Endothelial cell of umbilical vein (primary cell): ENCODE data around the gene OLFM2. TPM values are rescaled to one million over a fixed set of nuclear protein-coding genes. Genes with fewer than 3 reads are reported as not detected.

Experiments used
- BruUV-seq: library from RNA; stranded (reverse); fragments of 400-500 nt; replicated peaks from 2 replicates; lab custom pipeline; 2021; lab: Mats Ljungman, UMichigan
- CTCF ChIA-PET: fragments of 300-600, 350-600 bp; sonication (Branson Sonifier 250); formaldehyde crosslinking; loops from one replicate; lab custom pipeline; 2021; ENCODE audit warnings: antibody characterized with exemption, inconsistent platforms; lab: Charles Lee
- POLR2A ChIA-PET: fragments of 300-600, 350-600 bp; sonication (Branson Sonifier 250); formaldehyde crosslinking; loops from one replicate; lab custom pipeline; 2021; ENCODE audit warnings: antibody characterized with exemption, inconsistent platforms; lab: Charles Lee
- DNase-seq: peaks from one replicate; pipeline ENCODE4 v3.0.0-alpha.2; 2011; ENCODE audit warnings: low read depth, low spot score
- FAIRE-seq: peaks from 2 replicates; lab custom pipeline; 2011; peaks lifted over from hg19 to GRCh38; lab: Jason Lieb, UNC
- H2AFZ ChIP-seq: 2 replicates; pipeline ENCODE4 v1.6.0; 2012; ENCODE audit warnings: low read depth, low read length, control low read depth, inconsistent platforms
- H3K27ac ChIP-seq: 2 replicates; pipeline ENCODE4 v1.5.1; 2011; ENCODE audit warnings: low read depth, mild to moderate bottlenecking, control low read depth, low read length, moderate library complexity; ENCODE audit not compliant: insufficient read depth
- H3K27me3 ChIP-seq, 2 experiments: 2 replicates each; pipeline versions ENCODE4 v1.6.0 to v1.6.1; 2011; ENCODE audit warnings: low read length in 2 of 2, mixed read lengths in 1 of 2; ENCODE audit not compliant: control insufficient read depth in 2 of 2, insufficient read depth in 2 of 2
- H3K36me3 ChIP-seq, 2 experiments: 2 replicates in 1 of 2; 3 replicates in 1 of 2; pipeline ENCODE4 v1.5.1; 2011; ENCODE audit warnings: low read length in 2 of 2, mild to moderate bottlenecking in 1 of 2, moderate library complexity in 1 of 2; ENCODE audit not compliant: control insufficient read depth in 2 of 2, insufficient read depth in 2 of 2; ENCODE audit errors: extremely low read depth in 1 of 2
- H3K4me1 ChIP-seq: 3 replicates; pipeline ENCODE4 v1.5.1; 2011; ENCODE audit warnings: mild to moderate bottlenecking, low read length; ENCODE audit not compliant: control insufficient read depth, insufficient read depth; ENCODE audit errors: extremely low read depth
- H3K4me2 ChIP-seq: 2 replicates; pipeline ENCODE4 v1.6.1; 2011; ENCODE audit warnings: low read length, control low read depth, mixed read lengths; ENCODE audit not compliant: insufficient read depth
- H3K4me3 ChIP-seq, 3 experiments: fragments of 200-600 bp in 1 of 3; sonication (generic), shearing (Covaris generic) in 1 of 3; replicated peaks in 1 of 3; 2 replicates each; pipeline ENCODE4 v1.5.1; 2011 to 2016; ENCODE audit warnings: control low read depth in 3 of 3, low read length in 3 of 3, mild to moderate bottlenecking in 2 of 3, inconsistent platforms in 1 of 3, low read depth in 1 of 3, moderate library complexity in 1 of 3; ENCODE audit not compliant: insufficient read depth in 1 of 3
- H3K79me2 ChIP-seq: 2 replicates; pipeline ENCODE4 v1.6.0; 2012; ENCODE audit warnings: low read length, inconsistent platforms; ENCODE audit not compliant: control insufficient read depth, insufficient read depth
- H3K9ac ChIP-seq: replicated peaks from 2 replicates; pipeline ENCODE3; 2011; ENCODE audit warnings: low read length, control low read depth; ENCODE audit not compliant: insufficient read depth; ENCODE audit errors: extremely low read depth
- H3K9me1 ChIP-seq: replicated peaks from 3 replicates; pipeline ENCODE4 v1.6.0; 2011; ENCODE audit warnings: mild to moderate bottlenecking, low read length; ENCODE audit not compliant: control insufficient read depth, insufficient read depth; ENCODE audit errors: extremely low read depth
- H3K9me3 ChIP-seq: replicated peaks from 2 replicates; pipeline ENCODE4 v1.5.1; 2012; ENCODE audit warnings: low read length, inconsistent platforms; ENCODE audit not compliant: control insufficient read depth, insufficient read depth
- H4K20me1 ChIP-seq: replicated peaks from 2 replicates; pipeline ENCODE3; 2011; ENCODE audit warnings: mild to moderate bottlenecking, low read length; ENCODE audit not compliant: control insufficient read depth, insufficient read depth; ENCODE audit errors: extremely low read depth
- CTCF ChIP-seq, 2 donors: IDR thresholded peaks; 1 replicate in 1 of 2; 2 replicates in 1 of 2; pipeline ENCODE4 v1.5.1; 2011; ENCODE audit warnings: low read length in 2 of 2, mild to moderate bottlenecking in 2 of 2, moderate library complexity in 2 of 2, control low read depth in 1 of 2, inconsistent platforms in 1 of 2, low read depth in 1 of 2; ENCODE audit not compliant: insufficient read depth in 1 of 2; ENCODE audit errors: extremely low read depth in 1 of 2
- EZH2 ChIP-seq: IDR thresholded peaks from 2 replicates; pipeline ENCODE4 v1.6.1; 2012; ENCODE audit warnings: borderline replicate concordance, low read depth, mild to moderate bottlenecking, moderate library complexity, low read length, inconsistent platforms; ENCODE audit not compliant: severe bottlenecking
- FOS ChIP-seq: IDR thresholded peaks from 2 replicates; pipeline ENCODE4 v1.6.1; 2011; ENCODE audit warnings: mild to moderate bottlenecking, low read length, moderate library complexity, borderline replicate concordance; ENCODE audit not compliant: insufficient read depth
- GATA2 ChIP-seq: IDR thresholded peaks from 2 replicates; pipeline ENCODE4 v1.7.0; 2011; ENCODE audit warnings: low read depth, mild to moderate bottlenecking, moderate library complexity, mixed read lengths, low read length; ENCODE audit not compliant: insufficient read length, insufficient read depth
- JUN ChIP-seq: IDR thresholded peaks from 2 replicates; pipeline ENCODE4 v1.6.1; 2011; ENCODE audit warnings: borderline replicate concordance, low read depth; ENCODE audit not compliant: insufficient read length, insufficient read depth
- MAX ChIP-seq: IDR thresholded peaks from 2 replicates; pipeline ENCODE4 v1.6.1; 2011; ENCODE audit not compliant: insufficient read depth, insufficient read length
- MYC ChIP-seq: IDR thresholded peaks from one replicate; pipeline ENCODE4 v1.6.1; 2011; ENCODE audit warnings: mild to moderate bottlenecking, low read depth, low read length
- POLR2A ChIP-seq: IDR thresholded peaks from 2 replicates; pipeline ENCODE4 v1.6.1; 2012; ENCODE audit warnings: low read depth, mild to moderate bottlenecking, control low read depth, low read length
- POLR2AphosphoS5 ChIP-seq: IDR thresholded peaks from 2 replicates; pipeline ENCODE4 v1.6.1; 2012; ENCODE audit warnings: low read depth, mild to moderate bottlenecking, control low read depth, low read length, moderate library complexity; ENCODE audit not compliant: insufficient read depth
- dilution Hi-C: fragments of 300-500 bp; cut with MboI; formaldehyde crosslinking; loops from one replicate; pipeline ENCODE4 v1.15.0; 2019; ENCODE audit warnings: low sequenced_read_pairs; ENCODE audit not compliant: extremely low pct_ligation_motif_present
- intact Hi-C: fragments of 100-400 bp; cut with micrococcal nuclease; formaldehyde crosslinking; loops from one replicate; pipeline ENCODE4 v1.10.0; 2022
- polyA plus RNA-seq, 4 experiments: library from polyadenylated mRNA; depleted of rRNA in 3 of 4; stranded (reverse) in 3 of 4; unstranded in 1 of 4; fragments of >200 nt; gene quantifications; 2 replicates each; pipeline versions ENCODE4 v1.2.1 to v1.2.3, GENCODE V29; 2011 to 2012; ENCODE audit warnings: missing spikeins in 1 of 4
- total RNA-seq: library from RNA; stranded (reverse); gene quantifications from 2 replicates; pipeline ENCODE4 v1.2.3, GENCODE V29; 2021

The OLFM2 gene
- total and polyA plus RNA-seq, 2 donors (not counting 3 experiments of a cell fraction or from before 2014, with no cell fraction given): 0.91 to 1.9 TPM

GRCh38 chr19:9854282-9854846, 82.0 kb downstream of the OLFM2 start:
- H3K9me1 ChIP-seq: no peaks in the 10 kb centered on the region
- ChIA-PET POLR2A (no interaction called here), CTCF (no interaction called here)
- peaks cover 0 to 2% of the 10 kb centered on the region in 2 experiments for H3K36me3 ChIP-seq
- dilution Hi-C loops: no loop called here
- FAIRE-seq (no peak), DNase-seq (no peak)
- TF ChIP-seq GATA2: no peak
- TF ChIP-seq POLR2AphosphoS5: no peak
- peaks cover 5% of the 10 kb centered on the region for H3K4me1 ChIP-seq
- BruUV-seq: no TSS peak
- H3K27me3 ChIP-seq: no peaks in the 10 kb centered on the region
- no peaks in the 10 kb centered on the region for H3K9me3 ChIP-seq
- H3K4me3 ChIP-seq: no peak overlapping the region
- no peak overlapping the region for H3K4me2 ChIP-seq
- H3K79me2 ChIP-seq: no peaks in the 10 kb centered on the region
- no peaks in the 10 kb centered on the region for H4K20me1 ChIP-seq
- no peak overlapping the region for H3K27ac ChIP-seq
- no peak overlapping the region for H3K9ac ChIP-seq
- intact Hi-C loops: no loop called here
- H2AFZ ChIP-seq: no peak overlapping the region

GRCh38 chr19:9850235-9850959, 85.9 kb downstream of the OLFM2 start:
- Histone ChIP-seq H3K4me1 (no peaks in the 10 kb centered on the region), H3K4me3 (no peak overlapping the region), H3K9me3 (no peaks in the 10 kb centered on the region), H3K9ac (no peak overlapping the region), H2AFZ (no peak overlapping the region), H3K79me2 (no peaks in the 10 kb centered on the region), H3K27me3 (no peaks in the 10 kb centered on the region), H3K36me3 (peaks cover 0 to 10% of the 10 kb centered on the region in 2 experiments), H3K9me1 (no peaks in the 10 kb centered on the region), H4K20me1 (no peaks in the 10 kb centered on the region), H3K4me2 (no peak overlapping the region), H3K27ac (no peak overlapping the region)
- TF ChIP-seq MYC (no peak), POLR2AphosphoS5 (no peak), FOS (no peak), EZH2 (no peak), GATA2 (no peak), CTCF (IDR thresholded peaks at IDR 0.05; ENCODE audit: extremely low read depth in 1 of 2, insufficient read depth in 1 of 2, low read depth in 1 of 2, low read length in 2 of 2) (no peak), JUN (no peak), POLR2A (no peak), MAX (no peak)
- CTCF ChIA-PET: no interaction called here
- FAIRE-seq (no peak), DNase-seq (no peak)
- POLR2A ChIA-PET: no interaction called here
- intact Hi-C loops (no loop called here), dilution Hi-C loops (no loop called here)
- no TSS peak for BruUV-seq
